Endothelial cell of umbilical vein (primary cell): ENCODE data around the gene C22orf23. TPM values are rescaled to one million over a fixed set of nuclear protein-coding genes. Genes with fewer than 3 reads are reported as not detected.

ENCODE experiments used
- BruUV-seq: library from RNA; stranded (reverse); fragments of 400-500 nt; replicated peaks from 2 replicates; lab custom pipeline; 2021; lab: Mats Ljungman, UMichigan
- CTCF ChIA-PET: fragments of 300-600, 350-600 bp; sonication (Branson Sonifier 250); formaldehyde crosslinking; loops from one replicate; lab custom pipeline; 2021; ENCODE audit warnings: antibody characterized with exemption, inconsistent platforms; lab: Charles Lee
- POLR2A ChIA-PET: fragments of 300-600, 350-600 bp; sonication (Branson Sonifier 250); formaldehyde crosslinking; loops from one replicate; lab custom pipeline; 2021; ENCODE audit warnings: antibody characterized with exemption, inconsistent platforms; lab: Charles Lee
- DNase-seq: peaks from one replicate; pipeline ENCODE4 v3.0.0-alpha.2; 2011; ENCODE audit warnings: low read depth, low spot score
- FAIRE-seq: peaks from 2 replicates; lab custom pipeline; 2011; peaks lifted over from hg19 to GRCh38; lab: Jason Lieb, UNC
- H2AFZ ChIP-seq: 2 replicates; pipeline ENCODE4 v1.6.0; 2012; ENCODE audit warnings: low read depth, low read length, control low read depth, inconsistent platforms
- H3K27ac ChIP-seq: 2 replicates; pipeline ENCODE4 v1.5.1; 2011; ENCODE audit warnings: low read depth, mild to moderate bottlenecking, control low read depth, low read length, moderate library complexity; ENCODE audit not compliant: insufficient read depth
- H3K27me3 ChIP-seq, 2 experiments: 2 replicates each; pipeline versions ENCODE4 v1.6.0 to v1.6.1; 2011; ENCODE audit warnings: low read length in 2 of 2, mixed read lengths in 1 of 2; ENCODE audit not compliant: control insufficient read depth in 2 of 2, insufficient read depth in 2 of 2
- H3K36me3 ChIP-seq, 2 experiments: 2 replicates in 1 of 2; 3 replicates in 1 of 2; pipeline ENCODE4 v1.5.1; 2011; ENCODE audit warnings: low read length in 2 of 2, mild to moderate bottlenecking in 1 of 2, moderate library complexity in 1 of 2; ENCODE audit not compliant: control insufficient read depth in 2 of 2, insufficient read depth in 2 of 2; ENCODE audit errors: extremely low read depth in 1 of 2
- H3K4me1 ChIP-seq: 3 replicates; pipeline ENCODE4 v1.5.1; 2011; ENCODE audit warnings: mild to moderate bottlenecking, low read length; ENCODE audit not compliant: control insufficient read depth, insufficient read depth; ENCODE audit errors: extremely low read depth
- H3K4me2 ChIP-seq: 2 replicates; pipeline ENCODE4 v1.6.1; 2011; ENCODE audit warnings: low read length, control low read depth, mixed read lengths; ENCODE audit not compliant: insufficient read depth
- H3K4me3 ChIP-seq, 3 experiments: fragments of 200-600 bp in 1 of 3; sonication (generic), shearing (Covaris generic) in 1 of 3; replicated peaks in 1 of 3; 2 replicates each; pipeline ENCODE4 v1.5.1; 2011 to 2016; ENCODE audit warnings: control low read depth in 3 of 3, low read length in 3 of 3, mild to moderate bottlenecking in 2 of 3, inconsistent platforms in 1 of 3, low read depth in 1 of 3, moderate library complexity in 1 of 3; ENCODE audit not compliant: insufficient read depth in 1 of 3
- H3K79me2 ChIP-seq: 2 replicates; pipeline ENCODE4 v1.6.0; 2012; ENCODE audit warnings: low read length, inconsistent platforms; ENCODE audit not compliant: control insufficient read depth, insufficient read depth
- H3K9ac ChIP-seq: replicated peaks from 2 replicates; pipeline ENCODE3; 2011; ENCODE audit warnings: low read length, control low read depth; ENCODE audit not compliant: insufficient read depth; ENCODE audit errors: extremely low read depth
- H3K9me1 ChIP-seq: replicated peaks from 3 replicates; pipeline ENCODE4 v1.6.0; 2011; ENCODE audit warnings: mild to moderate bottlenecking, low read length; ENCODE audit not compliant: control insufficient read depth, insufficient read depth; ENCODE audit errors: extremely low read depth
- H3K9me3 ChIP-seq: replicated peaks from 2 replicates; pipeline ENCODE4 v1.5.1; 2012; ENCODE audit warnings: low read length, inconsistent platforms; ENCODE audit not compliant: control insufficient read depth, insufficient read depth
- H4K20me1 ChIP-seq: replicated peaks from 2 replicates; pipeline ENCODE3; 2011; ENCODE audit warnings: mild to moderate bottlenecking, low read length; ENCODE audit not compliant: control insufficient read depth, insufficient read depth; ENCODE audit errors: extremely low read depth
- CTCF ChIP-seq, 2 donors: IDR thresholded peaks; 1 replicate in 1 of 2; 2 replicates in 1 of 2; pipeline ENCODE4 v1.5.1; 2011; ENCODE audit warnings: low read length in 2 of 2, mild to moderate bottlenecking in 2 of 2, moderate library complexity in 2 of 2, control low read depth in 1 of 2, inconsistent platforms in 1 of 2, low read depth in 1 of 2; ENCODE audit not compliant: insufficient read depth in 1 of 2; ENCODE audit errors: extremely low read depth in 1 of 2
- EZH2 ChIP-seq: IDR thresholded peaks from 2 replicates; pipeline ENCODE4 v1.6.1; 2012; ENCODE audit warnings: borderline replicate concordance, low read depth, mild to moderate bottlenecking, moderate library complexity, low read length, inconsistent platforms; ENCODE audit not compliant: severe bottlenecking
- FOS ChIP-seq: IDR thresholded peaks from 2 replicates; pipeline ENCODE4 v1.6.1; 2011; ENCODE audit warnings: mild to moderate bottlenecking, low read length, moderate library complexity, borderline replicate concordance; ENCODE audit not compliant: insufficient read depth
- GATA2 ChIP-seq: IDR thresholded peaks from 2 replicates; pipeline ENCODE4 v1.7.0; 2011; ENCODE audit warnings: low read depth, mild to moderate bottlenecking, moderate library complexity, mixed read lengths, low read length; ENCODE audit not compliant: insufficient read length, insufficient read depth
- JUN ChIP-seq: IDR thresholded peaks from 2 replicates; pipeline ENCODE4 v1.6.1; 2011; ENCODE audit warnings: borderline replicate concordance, low read depth; ENCODE audit not compliant: insufficient read length, insufficient read depth
- MAX ChIP-seq: IDR thresholded peaks from 2 replicates; pipeline ENCODE4 v1.6.1; 2011; ENCODE audit not compliant: insufficient read depth, insufficient read length
- MYC ChIP-seq: IDR thresholded peaks from one replicate; pipeline ENCODE4 v1.6.1; 2011; ENCODE audit warnings: mild to moderate bottlenecking, low read depth, low read length
- POLR2A ChIP-seq: IDR thresholded peaks from 2 replicates; pipeline ENCODE4 v1.6.1; 2012; ENCODE audit warnings: low read depth, mild to moderate bottlenecking, control low read depth, low read length
- POLR2AphosphoS5 ChIP-seq: IDR thresholded peaks from 2 replicates; pipeline ENCODE4 v1.6.1; 2012; ENCODE audit warnings: low read depth, mild to moderate bottlenecking, control low read depth, low read length, moderate library complexity; ENCODE audit not compliant: insufficient read depth
- dilution Hi-C: fragments of 300-500 bp; cut with MboI; formaldehyde crosslinking; loops from one replicate; pipeline ENCODE4 v1.15.0; 2019; ENCODE audit warnings: low sequenced_read_pairs; ENCODE audit not compliant: extremely low pct_ligation_motif_present
- intact Hi-C: fragments of 100-400 bp; cut with micrococcal nuclease; formaldehyde crosslinking; loops from one replicate; pipeline ENCODE4 v1.10.0; 2022
- polyA plus RNA-seq, 4 experiments: library from polyadenylated mRNA; depleted of rRNA in 3 of 4; stranded (reverse) in 3 of 4; unstranded in 1 of 4; fragments of >200 nt; gene quantifications; 2 replicates each; pipeline versions ENCODE4 v1.2.1 to v1.2.3, GENCODE V29; 2011 to 2012; ENCODE audit warnings: missing spikeins in 1 of 4
- total RNA-seq: library from RNA; stranded (reverse); gene quantifications from 2 replicates; pipeline ENCODE4 v1.2.3, GENCODE V29; 2021

Gene C22orf23
- total and polyA plus RNA-seq, 2 donors (not counting 3 experiments of a cell fraction or from before 2014, with no cell fraction given) = 0.23 to 0.44 TPM

- Histone ChIP-seq H3K4me3 (no peak overlapping the region), H4K20me1 (no peaks in the 10 kb centered on the region), H3K4me2 (no peak overlapping the region), H3K9ac (no peak overlapping the region), H3K9me3 (no peaks in the 10 kb centered on the region), H3K27ac (no peak overlapping the region), H3K27me3 (no peaks in the 10 kb centered on the region), H3K36me3 (peaks cover 9 to 32% of the 10 kb centered on the region in 2 experiments), H3K9me1 (no peaks in the 10 kb centered on the region), H3K4me1 (peaks cover 5% of the 10 kb centered on the region), H2AFZ (no peak overlapping the region), H3K79me2 (no peaks in the 10 kb centered on the region)
- BruUV-seq = no TSS peak
- ChIA-PET POLR2A (no interaction called here), CTCF (no interaction called here)
- TF ChIP-seq EZH2 = no peak
- no peak for TF ChIP-seq CTCF (IDR thresholded peaks at IDR 0.05; ENCODE audit: extremely low read depth in 1 of 2, insufficient read depth in 1 of 2, low read depth in 1 of 2, low read length in 2 of 2)
- no peak for TF ChIP-seq POLR2AphosphoS5
- no peak for TF ChIP-seq GATA2
- no peak for TF ChIP-seq JUN
- TF ChIP-seq MYC = no peak
- TF ChIP-seq MAX = no peak
- no peak for TF ChIP-seq FOS
- no peak for TF ChIP-seq POLR2A
- dilution Hi-C loops (no loop called here), intact Hi-C loops (no loop called here)
- FAIRE-seq (peak; percentile 15), DNase-seq (no peak)
Measured at GRCh38 chr22:37940698-37941376, 12.6 kb downstream of the C22orf23 start.
